ENCODE results near the gene CLSTN1. TPM values are rescaled to one million over a fixed set of nuclear protein-coding genes. Genes with fewer than 3 reads are reported as not detected.

Gene CLSTN1
- polyA plus RNA-seq, 1 of the 3 experiments (the other 2 are of a cell fraction), result 59.6 TPM

DNA sequence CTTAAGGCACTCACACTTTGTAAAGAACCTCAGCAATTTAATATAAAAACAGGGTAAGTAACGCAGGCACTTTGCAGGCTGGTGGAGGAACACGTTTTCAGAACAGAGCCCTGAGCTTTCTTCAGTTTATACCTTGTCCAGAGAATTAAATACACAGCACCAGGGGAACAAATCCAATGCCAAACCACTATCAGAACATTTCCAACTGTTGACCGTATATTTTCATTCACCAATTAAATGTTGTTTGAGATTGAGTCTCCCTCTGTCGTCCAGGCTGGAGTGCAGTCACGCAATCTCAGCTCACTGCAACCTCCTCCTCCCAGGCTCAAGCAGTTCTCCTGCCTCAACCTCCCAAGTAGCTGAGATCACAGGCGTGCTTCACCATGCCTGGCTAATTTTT is 29.7 kb downstream of the CLSTN1 start:
- 92% methylated on average over 6 of the region's 6 CpGs for WGBS (ENCODE audit: low lambda C conversion rate)

More for the DNA sequence above, 29.7 kb downstream of the CLSTN1 start:
- Histone ChIP-seq H3K4me1 (ENCODE audit: control insufficient read depth in 1 of 2, insufficient read depth in 2 of 2, low read depth in 1 of 2, low read length in 1 of 2) (peaks cover 0 to 20% of the 10 kb centered on the region in 2 experiments; a peak in 1 of 4 replicates), H3K27me3 (ENCODE audit: insufficient read depth) (no peaks in the 10 kb centered on the region), H3K79me2 (ENCODE audit: insufficient read depth) (peaks cover 93% of the 10 kb centered on the region), H3K9ac (no peak overlapping the region), H3K4me2 (no peak overlapping the region), H2AFZ (ENCODE audit: low read depth) (no peak overlapping the region), H3F3A (replicated peaks; ENCODE audit: insufficient read depth) (no peaks in the 10 kb centered on the region), H3K4me3 (ENCODE audit: low read depth in 2 of 2, low read length in 1 of 2) (no peak overlapping the region), H4K20me1 (ENCODE audit: insufficient read depth) (peaks cover 70% of the 10 kb centered on the region), H3K36me3 (replicated peaks in 1 of 2; ENCODE audit: control insufficient read depth in 1 of 2, insufficient read depth in 2 of 2, low read length in 1 of 2) (no peaks in the 10 kb centered on the region), H3K9me2 (no peaks in the 10 kb centered on the region), H3K27ac (ENCODE audit: low read depth in 2 of 2, low read length in 1 of 2) (no peak overlapping the region), H3K9me3 (no peaks in the 10 kb centered on the region)
- no peak for DNase-seq
- ChIA-PET CTCF (interaction anchor here (1.1 to 1.7 kb wide), 4 partner anchors 9 to 94 kb away, joined by 3 to 9 read pairs (median 4); no protein-coding TSS in a partner anchor), POLR2A (no interaction called here)
- TF ChIP-seq RAD21 (IDR thresholded peaks at IDR 0.05; ENCODE audit: low read length), result no peak
- no peak for TF ChIP-seq FOXJ3 (CRISPR knock-in tag; IDR thresholded peaks at IDR 0.05)
- TF ChIP-seq, protein P1, sequence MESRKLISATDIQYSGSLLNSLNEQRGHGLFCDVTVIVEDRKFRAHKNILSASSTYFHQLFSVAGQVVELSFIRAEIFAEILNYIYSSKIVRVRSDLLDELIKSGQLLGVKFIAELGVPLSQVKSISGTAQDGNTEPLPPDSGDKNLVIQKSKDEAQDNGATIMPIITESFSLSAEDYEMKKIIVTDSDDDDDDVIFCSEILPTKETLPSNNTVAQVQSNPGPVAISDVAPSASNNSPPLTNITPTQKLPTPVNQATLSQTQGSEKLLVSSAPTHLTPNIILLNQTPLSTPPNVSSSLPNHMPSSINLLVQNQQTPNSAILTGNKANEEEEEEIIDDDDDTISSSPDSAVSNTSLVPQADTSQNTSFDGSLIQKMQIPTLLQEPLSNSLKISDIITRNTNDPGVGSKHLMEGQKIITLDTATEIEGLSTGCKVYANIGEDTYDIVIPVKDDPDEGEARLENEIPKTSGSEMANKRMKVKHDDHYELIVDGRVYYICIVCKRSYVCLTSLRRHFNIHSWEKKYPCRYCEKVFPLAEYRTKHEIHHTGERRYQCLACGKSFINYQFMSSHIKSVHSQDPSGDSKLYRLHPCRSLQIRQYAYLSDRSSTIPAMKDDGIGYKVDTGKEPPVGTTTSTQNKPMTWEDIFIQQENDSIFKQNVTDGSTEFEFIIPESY (IDR thresholded peaks at IDR 0.05; ENCODE audit: borderline replicate concordance, low read depth), result no peak
- TF ChIP-seq, protein P2, sequence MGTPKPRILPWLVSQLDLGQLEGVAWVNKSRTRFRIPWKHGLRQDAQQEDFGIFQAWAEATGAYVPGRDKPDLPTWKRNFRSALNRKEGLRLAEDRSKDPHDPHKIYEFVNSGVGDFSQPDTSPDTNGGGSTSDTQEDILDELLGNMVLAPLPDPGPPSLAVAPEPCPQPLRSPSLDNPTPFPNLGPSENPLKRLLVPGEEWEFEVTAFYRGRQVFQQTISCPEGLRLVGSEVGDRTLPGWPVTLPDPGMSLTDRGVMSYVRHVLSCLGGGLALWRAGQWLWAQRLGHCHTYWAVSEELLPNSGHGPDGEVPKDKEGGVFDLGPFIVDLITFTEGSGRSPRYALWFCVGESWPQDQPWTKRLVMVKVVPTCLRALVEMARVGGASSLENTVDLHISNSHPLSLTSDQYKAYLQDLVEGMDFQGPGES (IDR thresholded peaks at IDR 0.05; ENCODE audit: low read depth, low read length), result no peak
- TF ChIP-seq FOXM1 (IDR thresholded peaks at IDR 0.05; ENCODE audit: low read depth), result no peak
- TF ChIP-seq, protein P3, sequence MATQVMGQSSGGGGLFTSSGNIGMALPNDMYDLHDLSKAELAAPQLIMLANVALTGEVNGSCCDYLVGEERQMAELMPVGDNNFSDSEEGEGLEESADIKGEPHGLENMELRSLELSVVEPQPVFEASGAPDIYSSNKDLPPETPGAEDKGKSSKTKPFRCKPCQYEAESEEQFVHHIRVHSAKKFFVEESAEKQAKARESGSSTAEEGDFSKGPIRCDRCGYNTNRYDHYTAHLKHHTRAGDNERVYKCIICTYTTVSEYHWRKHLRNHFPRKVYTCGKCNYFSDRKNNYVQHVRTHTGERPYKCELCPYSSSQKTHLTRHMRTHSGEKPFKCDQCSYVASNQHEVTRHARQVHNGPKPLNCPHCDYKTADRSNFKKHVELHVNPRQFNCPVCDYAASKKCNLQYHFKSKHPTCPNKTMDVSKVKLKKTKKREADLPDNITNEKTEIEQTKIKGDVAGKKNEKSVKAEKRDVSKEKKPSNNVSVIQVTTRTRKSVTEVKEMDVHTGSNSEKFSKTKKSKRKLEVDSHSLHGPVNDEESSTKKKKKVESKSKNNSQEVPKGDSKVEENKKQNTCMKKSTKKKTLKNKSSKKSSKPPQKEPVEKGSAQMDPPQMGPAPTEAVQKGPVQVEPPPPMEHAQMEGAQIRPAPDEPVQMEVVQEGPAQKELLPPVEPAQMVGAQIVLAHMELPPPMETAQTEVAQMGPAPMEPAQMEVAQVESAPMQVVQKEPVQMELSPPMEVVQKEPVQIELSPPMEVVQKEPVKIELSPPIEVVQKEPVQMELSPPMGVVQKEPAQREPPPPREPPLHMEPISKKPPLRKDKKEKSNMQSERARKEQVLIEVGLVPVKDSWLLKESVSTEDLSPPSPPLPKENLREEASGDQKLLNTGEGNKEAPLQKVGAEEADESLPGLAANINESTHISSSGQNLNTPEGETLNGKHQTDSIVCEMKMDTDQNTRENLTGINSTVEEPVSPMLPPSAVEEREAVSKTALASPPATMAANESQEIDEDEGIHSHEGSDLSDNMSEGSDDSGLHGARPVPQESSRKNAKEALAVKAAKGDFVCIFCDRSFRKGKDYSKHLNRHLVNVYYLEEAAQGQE (IDR thresholded peaks at IDR 0.05; ENCODE audit: low read depth, low read length), result no peak
- no peak for TF ChIP-seq SIN3A (IDR thresholded peaks at IDR 0.05; ENCODE audit: borderline replicate concordance, low read depth, low read length)
- no peak for TF ChIP-seq GATA2 (CRISPR knock-in tag; IDR thresholded peaks at IDR 0.05)
- TF ChIP-seq ELF1 (IDR thresholded peaks at IDR 0.05), result no peak
- no peak for TF ChIP-seq NRF1 (IDR thresholded peaks at IDR 0.05; ENCODE audit: low read depth, low read length)
- no peak for TF ChIP-seq TAF1 (IDR thresholded peaks at IDR 0.05; ENCODE audit: borderline replicate concordance, low read depth, low read length)
- no peak for TF ChIP-seq RXRA (IDR thresholded peaks at IDR 0.05; ENCODE audit: borderline replicate concordance, low read depth)
- no peak for TF ChIP-seq GABPA (IDR thresholded peaks at IDR 0.05; ENCODE audit: low read depth)
- TF ChIP-seq TCF12 (IDR thresholded peaks at IDR 0.05), result no peak
- no peak for TF ChIP-seq POLR2AphosphoS5 (IDR thresholded peaks at IDR 0.05; ENCODE audit: low read depth, low read length)
- TF ChIP-seq MXI1 (IDR thresholded peaks at IDR 0.05; ENCODE audit: low read depth, low read length), result no peak
- TF ChIP-seq NFIC (IDR thresholded peaks at IDR 0.05; ENCODE audit: borderline replicate concordance), result no peak

Measured in SK-N-SH (cell line).